Dendritic cell treated with granulocyte-macrophage colony-stimulating factor and Interleukin-4, amounts not matched to agents 40 ng/mL and 50 ng/mL, for 4 days (primary cell): ENCODE measurements around the gene SOBP.

ENCODE experiments used
- H3K27ac Mint-ChIP-seq: one replicate; pipeline ENCODE4 v1.8.0; 2022; ENCODE audit warnings: mild to moderate bottlenecking, mixed read lengths
- H3K27me3 Mint-ChIP-seq: one replicate; pipeline ENCODE4 v1.8.0; 2022; ENCODE audit warnings: mild to moderate bottlenecking, mixed read lengths
- H3K36me3 Mint-ChIP-seq: one replicate; pipeline ENCODE4 v1.8.0; 2022; ENCODE audit warnings: low read depth, mixed read lengths
- H3K4me1 Mint-ChIP-seq: one replicate; pipeline ENCODE4 v1.8.0; 2022; ENCODE audit warnings: low read depth, mixed read lengths
- H3K4me3 Mint-ChIP-seq: one replicate; pipeline ENCODE4 v1.8.0; 2022; ENCODE audit warnings: mild to moderate bottlenecking, moderate library complexity, mixed read lengths
- H3K9me3 Mint-ChIP-seq: one replicate; pipeline ENCODE4 v1.8.0; 2022; ENCODE audit warnings: mixed read lengths
- intact Hi-C: fragments of 100-400 bp; cut with micrococcal nuclease; formaldehyde crosslinking; loops from one replicate; pipeline ENCODE4 v1.15.0; 2022

Gene SOBP

GRCh38 chr6:107689190-107689589 lies 199.3 kb downstream of the SOBP start:
- Mint-ChIP-seq H3K4me3 (no peak overlapping the region), H3K27me3 (peaks cover 4% of the 10 kb centered on the region), H3K9me3 (peaks cover 6% of the 10 kb centered on the region), H3K36me3 (no peaks in the 10 kb centered on the region), H3K27ac (no peak overlapping the region), H3K4me1 (no peaks in the 10 kb centered on the region)
- intact Hi-C loops, result no loop called here

DNA sequence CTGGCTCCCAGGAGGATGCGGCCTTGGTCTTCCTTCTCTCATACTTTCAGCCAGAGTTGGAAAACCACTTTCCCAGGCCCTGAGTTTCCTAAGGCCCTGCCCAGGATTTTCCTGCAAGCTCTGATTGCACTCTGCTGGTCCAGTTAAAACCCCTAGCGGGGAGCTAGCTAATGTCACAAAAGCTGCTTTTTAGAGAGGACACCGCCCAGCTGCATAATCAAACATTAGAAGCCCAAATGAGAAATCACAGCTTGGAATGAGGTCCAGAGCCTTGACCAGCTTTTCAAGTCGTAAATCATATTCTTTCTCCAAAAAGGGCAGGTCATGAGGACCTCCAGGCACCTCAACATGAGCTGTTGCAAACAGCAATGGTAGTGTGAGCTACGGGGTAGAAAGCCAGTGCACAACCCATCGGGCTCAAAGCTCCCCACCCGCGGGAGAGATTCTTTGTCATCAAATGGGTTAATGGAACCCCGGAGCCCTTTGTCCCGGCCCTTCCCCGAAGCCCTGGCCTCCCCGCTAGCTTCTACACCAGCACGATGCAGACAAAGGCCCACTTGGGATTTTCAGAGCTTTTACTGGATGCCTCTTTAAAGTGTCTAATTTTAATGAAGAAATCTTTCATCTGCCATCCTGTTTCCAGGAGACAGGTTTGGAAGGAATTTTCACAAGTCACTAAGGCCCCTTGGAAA lies 200.2 kb downstream of the SOBP start:
- H3K4me1 Mint-ChIP-seq, result no peaks in the 10 kb centered on the region
- H3K4me3 Mint-ChIP-seq, result no peak overlapping the region
- no peaks in the 10 kb centered on the region for H3K36me3 Mint-ChIP-seq
- peaks cover 6% of the 10 kb centered on the region for H3K9me3 Mint-ChIP-seq
- peaks cover 4% of the 10 kb centered on the region for H3K27me3 Mint-ChIP-seq
- H3K27ac Mint-ChIP-seq, result no peak overlapping the region
- intact Hi-C loops, result no loop called here

DNA sequence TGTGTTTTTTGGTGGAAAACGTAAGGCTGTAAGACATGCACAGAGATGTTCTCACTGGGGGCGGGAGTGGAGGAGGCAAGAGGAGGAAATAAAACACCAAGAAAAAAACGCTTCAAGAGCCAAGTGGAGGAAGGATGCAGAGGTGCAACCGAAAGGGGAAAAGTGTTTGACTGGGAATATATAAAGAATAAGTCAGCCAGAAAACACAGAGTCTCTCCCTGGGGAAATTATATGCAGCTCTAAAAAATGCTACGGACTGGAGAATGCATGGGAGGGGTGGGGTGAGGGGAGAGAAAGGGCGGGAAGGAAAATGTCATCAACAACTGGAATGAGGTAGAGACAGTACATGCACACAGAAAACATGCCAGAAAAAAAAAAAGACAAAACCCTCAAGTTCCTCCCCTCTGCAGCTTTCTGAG lies 200.7 kb downstream of the SOBP start:
- Mint-ChIP-seq H3K27ac (no peak overlapping the region), H3K27me3 (peaks cover 4% of the 10 kb centered on the region), H3K9me3 (peaks cover 6% of the 10 kb centered on the region), H3K4me1 (no peaks in the 10 kb centered on the region), H3K36me3 (no peaks in the 10 kb centered on the region), H3K4me3 (no peak overlapping the region)
- intact Hi-C loops, result no loop called here

GRCh38 chr6:107691062-107691751 lies 201.3 kb downstream of the SOBP start:
- H3K9me3 Mint-ChIP-seq, result peaks cover 6% of the 10 kb centered on the region
- no peaks in the 10 kb centered on the region for H3K4me1 Mint-ChIP-seq
- H3K27ac Mint-ChIP-seq, result no peak overlapping the region
- H3K27me3 Mint-ChIP-seq, result peaks cover 4% of the 10 kb centered on the region
- no peaks in the 10 kb centered on the region for H3K36me3 Mint-ChIP-seq
- intact Hi-C loops, result no loop called here
- no peak overlapping the region for H3K4me3 Mint-ChIP-seq

DNA sequence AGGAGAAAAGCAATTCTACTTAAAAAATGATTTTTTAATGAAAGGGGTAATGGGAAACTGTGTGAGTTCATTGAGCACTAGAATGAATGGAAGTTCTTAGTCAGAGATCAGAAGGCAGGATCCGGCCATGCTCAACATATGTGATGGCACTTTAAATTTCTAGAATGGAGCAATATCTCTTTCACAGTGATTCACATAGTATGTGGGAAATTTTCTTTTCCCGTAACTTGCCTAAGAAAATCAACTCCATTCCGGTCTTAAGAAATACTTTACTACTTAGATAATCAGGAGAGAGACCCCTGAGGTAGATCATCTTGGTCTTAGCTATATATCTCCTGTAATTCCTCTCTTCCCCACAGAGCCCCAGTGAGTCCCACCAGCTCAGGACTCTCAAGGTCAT lies 202.4 kb downstream of the SOBP start:
- Mint-ChIP-seq H3K4me1 (no peaks in the 10 kb centered on the region), H3K27ac (no peak overlapping the region), H3K36me3 (no peaks in the 10 kb centered on the region), H3K9me3 (peaks cover 1% of the 10 kb centered on the region), H3K27me3 (peaks cover 6% of the 10 kb centered on the region), H3K4me3 (no peak overlapping the region)
- intact Hi-C loops, result no loop called here

DNA sequence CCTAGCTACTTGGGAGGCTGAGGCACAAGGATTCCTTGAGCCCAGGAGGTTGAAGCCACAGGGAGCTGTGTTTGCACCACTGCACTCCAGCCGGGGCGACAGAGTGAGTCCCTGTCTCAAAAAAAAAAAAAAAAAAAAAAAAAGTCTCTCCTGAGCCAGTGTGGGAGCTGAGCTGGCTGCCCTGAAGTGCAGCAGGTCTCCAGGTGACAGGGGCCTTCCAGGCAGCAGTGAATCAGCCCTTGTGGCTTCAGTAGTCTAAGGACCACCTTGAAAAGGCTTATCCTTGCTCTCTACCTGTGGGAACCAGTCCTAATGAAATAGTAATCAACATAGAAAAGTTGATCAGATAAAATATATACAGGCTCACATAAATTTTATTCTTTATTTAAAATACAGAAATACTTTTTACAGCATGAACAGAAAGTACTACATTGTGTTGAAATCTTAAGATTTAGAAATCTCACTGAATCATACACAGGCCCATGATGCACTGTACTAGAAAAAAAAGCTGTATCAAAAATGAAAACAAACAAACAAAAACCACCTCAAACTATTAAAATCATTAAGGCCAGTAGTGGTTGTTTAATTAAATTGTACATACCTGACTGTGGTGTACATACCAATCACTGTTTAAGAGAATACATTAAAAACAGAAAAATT lies 205.3 kb downstream of the SOBP start:
- no peak overlapping the region for H3K27ac Mint-ChIP-seq
- no peaks in the 10 kb centered on the region for H3K36me3 Mint-ChIP-seq
- peaks cover 21% of the 10 kb centered on the region for H3K27me3 Mint-ChIP-seq
- no peak overlapping the region for H3K4me3 Mint-ChIP-seq
- no peaks in the 10 kb centered on the region for H3K4me1 Mint-ChIP-seq
- intact Hi-C loops, result no loop called here
- no peaks in the 10 kb centered on the region for H3K9me3 Mint-ChIP-seq

GRCh38 chr6:107697682-107698081 lies 207.8 kb downstream of the SOBP start:
- no peak overlapping the region for H3K27ac Mint-ChIP-seq
- H3K9me3 Mint-ChIP-seq, result no peaks in the 10 kb centered on the region
- no peaks in the 10 kb centered on the region for H3K4me1 Mint-ChIP-seq
- intact Hi-C loops, result no loop called here
- no peak overlapping the region for H3K4me3 Mint-ChIP-seq
- peaks cover 22% of the 10 kb centered on the region for H3K27me3 Mint-ChIP-seq
- no peaks in the 10 kb centered on the region for H3K36me3 Mint-ChIP-seq

DNA sequence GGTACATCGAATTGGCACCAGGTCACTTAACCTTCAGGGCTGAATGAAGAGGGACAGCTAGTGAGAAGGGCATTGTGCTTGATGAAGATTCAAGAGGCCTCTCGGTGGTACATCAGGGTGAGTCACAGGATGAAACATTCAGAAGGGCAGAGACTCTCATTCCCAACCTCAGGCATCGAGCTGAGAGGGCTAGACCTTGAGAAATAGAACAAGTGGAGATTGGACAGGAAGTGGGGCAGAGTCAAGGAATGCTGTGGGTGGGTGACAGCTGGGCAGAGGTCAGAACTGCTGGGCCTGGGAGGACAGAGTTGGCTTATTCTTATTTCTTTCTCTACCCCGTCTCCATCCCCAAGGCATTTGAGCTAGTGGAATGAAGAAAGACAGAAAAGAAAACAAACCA lies 208.2 kb downstream of the SOBP start:
- H3K9me3 Mint-ChIP-seq, result no peaks in the 10 kb centered on the region
- intact Hi-C loops, result no loop called here
- H3K4me3 Mint-ChIP-seq, result no peak overlapping the region
- no peak overlapping the region for H3K27ac Mint-ChIP-seq
- no peaks in the 10 kb centered on the region for H3K4me1 Mint-ChIP-seq
- peaks cover 22% of the 10 kb centered on the region for H3K27me3 Mint-ChIP-seq
- H3K36me3 Mint-ChIP-seq, result no peaks in the 10 kb centered on the region

DNA sequence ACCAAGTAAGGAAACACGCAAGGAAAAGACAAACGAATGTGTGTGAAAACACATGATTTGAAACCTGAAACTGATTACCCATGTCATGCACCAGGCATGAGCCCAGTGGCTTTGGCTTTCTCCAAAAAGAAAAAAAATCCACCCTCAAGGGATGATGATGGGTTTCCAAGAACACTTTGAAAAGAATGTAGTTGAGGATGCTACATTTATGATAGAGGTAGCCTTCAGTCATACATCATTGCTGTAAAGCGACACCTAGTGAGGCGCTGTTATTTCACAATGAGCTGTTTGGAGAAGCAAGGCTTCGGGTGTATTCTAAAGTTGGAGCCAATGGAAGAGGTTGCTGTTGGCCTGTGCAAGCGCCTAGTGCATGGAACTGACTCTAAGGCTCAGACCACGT lies 209.3 kb downstream of the SOBP start:
- Mint-ChIP-seq H3K36me3 (no peaks in the 10 kb centered on the region), H3K27ac (no peak overlapping the region), H3K9me3 (no peaks in the 10 kb centered on the region), H3K27me3 (peaks cover 22% of the 10 kb centered on the region), H3K4me3 (no peak overlapping the region), H3K4me1 (no peaks in the 10 kb centered on the region)
- intact Hi-C loops, result no loop called here

GRCh38 chr6:107699697-107700325 lies 209.9 kb downstream of the SOBP start:
- Mint-ChIP-seq H3K36me3 (no peaks in the 10 kb centered on the region), H3K4me3 (no peak overlapping the region), H3K9me3 (no peaks in the 10 kb centered on the region), H3K4me1 (peaks cover 4% of the 10 kb centered on the region), H3K27me3 (peaks cover 22% of the 10 kb centered on the region), H3K27ac (no peak overlapping the region)
- intact Hi-C loops, result loop anchor here (5.0 kb wide), 1 partner anchor 383 kb away; no protein-coding TSS in a partner anchor

GRCh38 chr6:107703606-107704005 lies 213.7 kb downstream of the SOBP start:
- intact Hi-C loops, result loop anchor here (2.0 to 5.0 kb wide), 2 partner anchors 29 to 386 kb away; no protein-coding TSS in a partner anchor
- Mint-ChIP-seq H3K36me3 (no peaks in the 10 kb centered on the region), H3K27ac (no peak overlapping the region), H3K4me1 (peaks cover 8% of the 10 kb centered on the region), H3K27me3 (peaks cover 12% of the 10 kb centered on the region), H3K9me3 (no peaks in the 10 kb centered on the region), H3K4me3 (no peak overlapping the region)

GRCh38 chr6:107704347-107705013 lies 214.6 kb downstream of the SOBP start:
- intact Hi-C loops, result loop anchor here (2.0 to 5.0 kb wide), 2 partner anchors 30 to 387 kb away; no protein-coding TSS in a partner anchor
- no peaks in the 10 kb centered on the region for H3K36me3 Mint-ChIP-seq
- H3K27me3 Mint-ChIP-seq, result peaks cover 11% of the 10 kb centered on the region
- no peaks in the 10 kb centered on the region for H3K9me3 Mint-ChIP-seq
- no peak overlapping the region for H3K27ac Mint-ChIP-seq
- H3K4me3 Mint-ChIP-seq, result no peak overlapping the region
- peaks cover 8% of the 10 kb centered on the region for H3K4me1 Mint-ChIP-seq

DNA sequence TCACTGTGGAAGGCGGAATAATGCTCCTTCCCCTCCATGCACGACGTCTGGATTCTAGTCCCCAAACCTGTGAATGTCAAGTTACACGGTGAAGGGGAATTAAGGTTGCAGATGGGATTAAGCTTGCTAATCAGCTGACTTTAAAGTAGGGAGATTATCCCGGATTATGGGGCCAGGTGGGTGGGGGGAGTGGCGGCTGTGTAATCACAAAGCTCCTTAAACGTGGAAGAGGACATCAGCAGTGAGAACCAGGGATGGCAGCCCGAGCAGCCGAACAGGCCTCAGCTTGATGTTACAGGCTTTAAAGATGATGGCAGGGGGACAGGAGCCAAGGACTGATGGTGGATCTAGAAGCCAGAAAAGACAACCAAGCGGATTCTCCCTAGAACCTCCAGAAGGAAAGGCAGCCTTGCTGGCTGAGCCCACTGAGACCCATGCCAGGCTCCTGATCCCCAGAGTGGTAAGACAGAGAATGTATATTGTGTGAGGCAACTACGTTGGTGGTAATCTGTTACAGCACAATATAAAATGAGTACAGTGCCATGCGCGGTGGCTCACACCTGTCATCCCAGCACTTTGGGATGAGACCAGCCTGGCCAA lies 216.7 kb downstream of the SOBP start:
- H3K9me3 Mint-ChIP-seq, result no peaks in the 10 kb centered on the region
- no peak overlapping the region for H3K27ac Mint-ChIP-seq
- H3K4me1 Mint-ChIP-seq, result peaks cover 8% of the 10 kb centered on the region
- H3K27me3 Mint-ChIP-seq, result no peaks in the 10 kb centered on the region
- intact Hi-C loops, result no loop called here
- H3K4me3 Mint-ChIP-seq, result no peak overlapping the region
- no peaks in the 10 kb centered on the region for H3K36me3 Mint-ChIP-seq
